GM10266 (cell line): ENCODE measurements around the gene IMPA2.

Experiments used
- DNase-seq: peaks from one replicate; pipeline ENCODE4 v3.0.0; 2012; ENCODE audit errors: extremely low spot score
- TF ChIP-seq, protein P1 (sequence below): IDR thresholded peaks from 2 replicates; pipeline ENCODE4 v1.5.1; 2012; ENCODE audit warnings: mild to moderate bottlenecking, low read depth; ENCODE audit not compliant: control insufficient read depth, insufficient read depth; ENCODE audit errors: missing control alignments

IMPA2 gene

DNA sequence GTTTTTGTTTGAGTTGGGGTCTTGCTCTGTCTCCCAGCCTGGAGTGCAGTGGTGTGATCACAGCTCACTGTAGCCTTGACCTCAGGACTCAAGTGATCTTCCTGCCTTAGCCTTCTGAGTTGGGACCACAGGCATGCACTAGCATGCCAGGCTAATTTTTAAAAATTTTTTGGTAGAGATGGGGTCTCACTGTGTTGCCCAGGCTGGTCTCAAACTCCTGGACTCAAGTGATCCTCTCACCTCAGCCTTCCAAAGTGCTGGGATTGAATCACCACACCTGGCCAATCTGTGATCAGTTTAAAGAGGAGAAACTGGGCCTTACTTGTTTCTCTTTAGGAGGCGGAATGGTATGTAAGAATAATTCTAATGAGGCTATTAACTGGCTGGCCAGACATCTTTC is 49.9 kb downstream of the IMPA2 start:
- TF ChIP-seq, protein P1, sequence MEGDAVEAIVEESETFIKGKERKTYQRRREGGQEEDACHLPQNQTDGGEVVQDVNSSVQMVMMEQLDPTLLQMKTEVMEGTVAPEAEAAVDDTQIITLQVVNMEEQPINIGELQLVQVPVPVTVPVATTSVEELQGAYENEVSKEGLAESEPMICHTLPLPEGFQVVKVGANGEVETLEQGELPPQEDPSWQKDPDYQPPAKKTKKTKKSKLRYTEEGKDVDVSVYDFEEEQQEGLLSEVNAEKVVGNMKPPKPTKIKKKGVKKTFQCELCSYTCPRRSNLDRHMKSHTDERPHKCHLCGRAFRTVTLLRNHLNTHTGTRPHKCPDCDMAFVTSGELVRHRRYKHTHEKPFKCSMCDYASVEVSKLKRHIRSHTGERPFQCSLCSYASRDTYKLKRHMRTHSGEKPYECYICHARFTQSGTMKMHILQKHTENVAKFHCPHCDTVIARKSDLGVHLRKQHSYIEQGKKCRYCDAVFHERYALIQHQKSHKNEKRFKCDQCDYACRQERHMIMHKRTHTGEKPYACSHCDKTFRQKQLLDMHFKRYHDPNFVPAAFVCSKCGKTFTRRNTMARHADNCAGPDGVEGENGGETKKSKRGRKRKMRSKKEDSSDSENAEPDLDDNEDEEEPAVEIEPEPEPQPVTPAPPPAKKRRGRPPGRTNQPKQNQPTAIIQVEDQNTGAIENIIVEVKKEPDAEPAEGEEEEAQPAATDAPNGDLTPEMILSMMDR, result no peak
- no peak for DNase-seq

DNA sequence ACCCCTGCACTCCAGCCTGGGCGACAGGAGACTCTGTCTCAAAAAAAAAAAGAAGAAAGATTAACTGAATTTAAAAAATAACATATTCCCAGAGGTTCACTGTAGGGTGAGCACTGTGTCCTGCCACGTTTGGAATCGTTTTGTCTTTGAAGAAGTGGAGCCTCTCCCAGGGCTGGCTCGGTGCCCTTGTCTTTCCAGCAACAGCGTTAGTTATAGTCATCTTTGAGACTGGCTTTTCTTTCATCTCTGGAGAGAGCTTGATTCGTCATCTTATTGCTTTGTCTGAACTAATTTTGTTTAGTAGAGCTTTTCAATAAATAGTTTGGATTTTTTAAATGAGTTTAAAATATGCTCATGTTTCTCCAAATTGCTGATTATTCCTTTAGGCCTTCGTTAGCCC is 50.5 kb downstream of the IMPA2 start:
- DNase-seq, result no peak
- TF ChIP-seq, protein P1, result no peak

DNA sequence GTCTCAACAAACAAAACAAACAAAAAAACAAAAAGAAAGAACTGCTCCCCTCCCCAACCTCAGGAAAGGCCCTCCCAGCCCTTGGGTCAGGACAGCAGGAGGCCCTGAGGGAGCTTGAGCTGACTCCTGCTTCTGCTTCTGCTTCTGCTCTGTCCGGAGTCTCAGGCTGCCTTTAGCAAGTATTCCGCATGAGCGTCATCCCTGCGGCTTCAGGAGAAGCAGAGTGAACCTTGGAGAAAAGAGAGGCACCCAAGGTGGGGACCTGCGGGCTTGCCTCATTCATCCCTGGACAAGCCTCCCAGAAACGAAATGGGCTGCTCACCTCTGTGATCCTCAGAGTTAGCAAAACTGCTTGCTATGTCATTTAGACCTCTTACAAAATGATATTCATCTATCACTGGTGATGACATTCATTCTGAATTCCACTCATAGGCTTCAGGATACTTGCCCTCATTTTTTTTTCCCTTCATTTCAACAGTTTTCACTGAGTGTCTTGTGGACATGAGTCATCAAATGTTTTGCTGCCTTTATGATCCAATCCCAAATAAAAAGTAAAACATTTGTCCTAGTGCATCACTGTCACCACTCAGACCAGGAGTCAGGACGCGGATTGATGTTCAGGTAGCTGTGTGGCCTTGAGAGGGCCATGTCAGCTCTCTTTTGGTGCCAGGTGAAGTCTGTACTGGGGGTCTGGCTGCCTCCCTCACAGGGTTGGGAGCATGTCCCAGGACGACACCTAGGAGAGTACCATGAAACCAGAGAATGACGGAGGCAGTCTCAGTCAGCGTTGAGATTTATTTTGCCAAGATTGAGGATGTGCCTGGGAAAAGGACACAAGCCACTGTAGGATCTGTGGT is 51.7 kb downstream of the IMPA2 start:
- TF ChIP-seq, protein P1, result no peak
- DNase-seq, result no peak

DNA sequence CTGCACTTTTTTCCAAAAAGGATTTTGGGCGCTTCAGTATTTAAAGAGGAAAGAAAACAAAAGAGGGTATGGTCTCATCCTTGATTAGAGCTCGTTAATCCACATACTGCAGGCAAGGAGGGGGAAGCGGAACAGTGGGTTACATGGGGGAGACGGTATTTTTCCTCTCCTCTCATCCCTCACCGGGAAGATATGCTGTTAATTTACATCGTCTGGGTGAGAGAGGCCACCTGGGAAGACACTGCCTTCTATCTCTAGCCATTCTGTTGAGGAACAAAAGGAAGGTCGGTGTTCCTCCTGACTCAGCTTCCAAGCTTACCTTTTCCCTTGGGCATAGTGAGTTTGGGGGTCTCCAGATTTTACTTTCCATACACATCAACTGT is 52.3 kb downstream of the IMPA2 start:
- TF ChIP-seq, protein P1, result no peak
- DNase-seq, result no peak

DNA sequence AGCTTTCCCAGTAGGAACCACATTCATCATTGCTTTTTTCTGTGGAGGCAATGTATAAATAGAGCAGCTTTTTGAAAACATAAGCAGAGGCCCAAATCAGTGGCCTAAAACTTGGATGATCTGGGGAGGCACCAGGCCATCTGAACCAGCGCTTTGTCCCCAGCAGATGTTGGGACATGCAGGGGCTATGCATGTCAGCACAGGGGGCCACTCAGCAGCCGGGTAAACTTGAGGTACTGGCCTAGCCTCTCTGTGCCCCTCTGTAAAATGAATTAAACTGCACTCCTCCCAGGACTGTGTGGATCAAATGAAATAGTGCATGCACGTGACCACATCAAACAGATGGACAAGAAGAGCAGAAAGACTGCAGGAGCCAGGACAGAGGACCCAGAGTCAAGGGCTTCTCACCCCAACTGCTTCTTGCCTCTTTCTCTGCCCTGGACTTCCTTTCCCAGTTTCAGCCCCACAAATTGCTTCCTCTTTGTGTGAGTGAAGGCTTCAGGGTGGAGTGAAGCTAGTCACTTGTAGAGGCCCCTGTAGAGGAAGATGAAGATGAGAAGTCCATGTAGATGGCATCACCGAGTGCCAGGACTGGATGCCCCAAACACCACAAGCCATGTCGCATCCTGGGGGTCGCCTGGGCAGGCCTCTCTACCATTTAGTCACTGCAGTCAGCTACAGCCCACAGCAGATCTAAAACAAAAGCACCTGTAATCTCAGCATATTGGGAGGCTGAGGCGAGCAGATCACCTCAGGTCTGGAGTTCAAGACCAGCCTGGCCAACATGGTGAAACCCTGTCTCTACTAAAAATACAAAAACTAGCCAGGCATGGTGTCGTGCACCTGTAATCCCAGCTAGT is 53.2 kb downstream of the IMPA2 start:
- DNase-seq, result no peak
- TF ChIP-seq, protein P1, result no peak

DNA sequence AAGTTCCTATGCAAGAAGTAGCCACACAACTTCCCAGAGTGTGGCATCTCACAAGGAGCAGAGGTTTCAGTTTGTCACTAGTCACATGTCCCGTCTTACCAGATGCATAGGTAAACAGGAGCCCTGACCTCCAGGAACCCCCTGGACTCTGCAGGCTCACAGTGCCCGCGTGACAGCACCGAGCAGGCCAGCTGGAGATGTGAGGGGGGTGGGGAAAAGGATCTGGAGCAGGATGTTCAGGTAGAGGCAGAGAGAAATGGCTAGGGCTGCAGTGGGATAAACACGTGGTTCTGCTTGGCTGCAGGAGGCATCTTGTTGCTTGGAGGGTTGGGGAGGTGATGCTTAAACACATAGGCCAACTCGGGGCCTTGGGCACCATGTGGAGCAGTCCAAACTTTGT is 54.2 kb downstream of the IMPA2 start:
- DNase-seq, result no peak
- TF ChIP-seq, protein P1, result no peak

DNA sequence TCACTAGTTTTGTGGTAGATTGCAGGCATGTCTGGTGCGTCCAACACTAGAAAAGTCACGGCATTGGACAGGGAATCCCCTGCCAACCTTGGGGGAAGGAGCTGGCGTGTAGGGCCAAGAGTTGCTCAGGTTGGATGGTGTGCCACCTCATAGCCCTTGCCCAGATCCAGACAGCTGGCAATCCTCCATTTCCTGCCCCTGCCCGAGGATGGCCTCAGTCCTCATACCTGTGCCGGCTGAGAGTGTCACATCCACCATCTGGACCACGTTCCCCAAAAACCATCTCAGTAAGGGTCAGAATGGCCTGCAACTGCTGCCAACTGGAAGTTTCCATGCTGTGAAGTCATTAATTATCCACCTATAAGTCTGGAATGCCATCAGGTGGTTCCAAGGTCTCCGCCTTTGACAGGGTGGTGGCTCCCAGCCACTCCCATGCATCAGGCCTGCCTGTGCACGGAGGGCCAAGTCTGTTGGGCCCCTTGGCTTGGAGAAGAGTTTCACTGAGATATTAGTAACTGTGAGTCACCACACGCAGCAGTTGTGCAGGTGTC is 55.0 kb downstream of the IMPA2 start:
- TF ChIP-seq, protein P1, result no peak
- DNase-seq, result no peak
